Measurements from ENCODE around the gene FBXO5.

- peak; percentile 7; the same call in 1 of the 2 replicates for TF ChIP-seq CTCF (IDR thresholded peaks at IDR 0.05)
- TF ChIP-seq ZFX (IDR thresholded peaks at IDR 0.05; ENCODE audit: borderline replicate concordance): no peak
These were observed 19.1 kb upstream of the FBXO5 start for GRCh38 chr6:153001767-153002612.
